Keratinocyte (primary cell): ENCODE measurements around the gene XKR3.

ENCODE experiments used
- EZH2 ChIP-seq: IDR thresholded peaks from one replicate; pipeline ENCODE4 v1.6.1; 2012; ENCODE audit warnings: inconsistent platforms, mild to moderate bottlenecking, low read length, moderate library complexity
- TF ChIP-seq, protein P1 (sequence below), 3 experiments: IDR thresholded peaks in 1 of 3; conservative IDR thresholded peaks in 1 of 3; optimal IDR thresholded peaks in 1 of 3; 2 replicates in 2 of 3; 3 replicates in 1 of 3; pipeline versions ENCODE3 to v1.5.1; 2011; ENCODE audit warnings: low read length in 3 of 3, mild to moderate bottlenecking in 3 of 3, moderate library complexity in 2 of 3, control low read depth in 1 of 3, inconsistent platforms in 1 of 3; ENCODE audit not compliant: insufficient read depth in 2 of 3; ENCODE audit errors: extremely low read depth in 1 of 3

DNA sequence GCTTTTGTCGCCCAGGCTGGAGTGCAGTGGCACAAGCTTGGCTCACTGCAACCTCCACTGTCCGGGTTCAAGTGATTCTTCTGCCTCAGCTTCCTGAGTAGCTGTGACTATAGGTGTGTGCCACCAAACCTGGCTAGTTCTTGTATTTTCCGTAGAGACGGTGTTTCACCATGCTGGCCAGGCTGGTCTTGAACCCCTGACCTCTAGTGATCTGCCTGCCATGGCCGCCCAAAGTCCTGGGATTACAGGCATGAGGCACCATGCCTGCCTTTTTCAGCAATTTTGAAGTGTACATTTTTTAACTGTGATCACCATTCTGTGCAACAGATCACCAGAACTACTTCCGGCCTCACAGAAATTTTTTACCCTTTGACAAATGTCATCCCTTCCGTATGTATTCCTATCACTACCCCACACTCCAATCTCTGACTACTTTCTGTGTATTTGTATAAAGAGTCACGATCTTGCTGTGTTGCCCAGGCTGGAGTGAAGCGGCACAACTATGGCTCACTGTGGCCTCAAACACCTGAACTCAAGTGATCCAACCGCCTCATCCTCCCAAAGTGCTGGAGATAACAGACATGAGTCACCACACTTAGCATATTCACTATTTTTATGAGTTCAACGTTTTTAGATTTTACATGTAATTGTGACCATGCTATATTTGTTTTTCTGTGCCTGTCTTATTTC lies 44.0 kb downstream of the XKR3 start:
- TF ChIP-seq, protein P1, sequence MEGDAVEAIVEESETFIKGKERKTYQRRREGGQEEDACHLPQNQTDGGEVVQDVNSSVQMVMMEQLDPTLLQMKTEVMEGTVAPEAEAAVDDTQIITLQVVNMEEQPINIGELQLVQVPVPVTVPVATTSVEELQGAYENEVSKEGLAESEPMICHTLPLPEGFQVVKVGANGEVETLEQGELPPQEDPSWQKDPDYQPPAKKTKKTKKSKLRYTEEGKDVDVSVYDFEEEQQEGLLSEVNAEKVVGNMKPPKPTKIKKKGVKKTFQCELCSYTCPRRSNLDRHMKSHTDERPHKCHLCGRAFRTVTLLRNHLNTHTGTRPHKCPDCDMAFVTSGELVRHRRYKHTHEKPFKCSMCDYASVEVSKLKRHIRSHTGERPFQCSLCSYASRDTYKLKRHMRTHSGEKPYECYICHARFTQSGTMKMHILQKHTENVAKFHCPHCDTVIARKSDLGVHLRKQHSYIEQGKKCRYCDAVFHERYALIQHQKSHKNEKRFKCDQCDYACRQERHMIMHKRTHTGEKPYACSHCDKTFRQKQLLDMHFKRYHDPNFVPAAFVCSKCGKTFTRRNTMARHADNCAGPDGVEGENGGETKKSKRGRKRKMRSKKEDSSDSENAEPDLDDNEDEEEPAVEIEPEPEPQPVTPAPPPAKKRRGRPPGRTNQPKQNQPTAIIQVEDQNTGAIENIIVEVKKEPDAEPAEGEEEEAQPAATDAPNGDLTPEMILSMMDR (optimal IDR thresholded peaks at IDR 0.05 in 1 of 3, IDR thresholded peaks at IDR 0.05 in 1 of 3, conservative IDR thresholded peaks at IDR 0.05 in 1 of 3; ENCODE audit: extremely low read depth in 1 of 3, insufficient read depth in 2 of 3, low read length in 3 of 3), result no peak
- no peak for TF ChIP-seq EZH2
